GM19239 (cell line): ENCODE data around the gene RHOT2.

ENCODE experiments used
- DNase-seq: peaks from one replicate; pipeline ENCODE4 v3.0.0; 2011; ENCODE audit warnings: low spot score; ENCODE audit not compliant: insufficient read length
- FAIRE-seq: peaks from 2 replicates; lab custom pipeline; 2011; peaks lifted over from hg19 to GRCh38; lab: Jason Lieb, UNC

RHOT2 gene

GRCh38 chr16:666572-666971 lies 1.4 kb upstream of the RHOT2 start:
- no peak for DNase-seq
- no peak for FAIRE-seq

DNA sequence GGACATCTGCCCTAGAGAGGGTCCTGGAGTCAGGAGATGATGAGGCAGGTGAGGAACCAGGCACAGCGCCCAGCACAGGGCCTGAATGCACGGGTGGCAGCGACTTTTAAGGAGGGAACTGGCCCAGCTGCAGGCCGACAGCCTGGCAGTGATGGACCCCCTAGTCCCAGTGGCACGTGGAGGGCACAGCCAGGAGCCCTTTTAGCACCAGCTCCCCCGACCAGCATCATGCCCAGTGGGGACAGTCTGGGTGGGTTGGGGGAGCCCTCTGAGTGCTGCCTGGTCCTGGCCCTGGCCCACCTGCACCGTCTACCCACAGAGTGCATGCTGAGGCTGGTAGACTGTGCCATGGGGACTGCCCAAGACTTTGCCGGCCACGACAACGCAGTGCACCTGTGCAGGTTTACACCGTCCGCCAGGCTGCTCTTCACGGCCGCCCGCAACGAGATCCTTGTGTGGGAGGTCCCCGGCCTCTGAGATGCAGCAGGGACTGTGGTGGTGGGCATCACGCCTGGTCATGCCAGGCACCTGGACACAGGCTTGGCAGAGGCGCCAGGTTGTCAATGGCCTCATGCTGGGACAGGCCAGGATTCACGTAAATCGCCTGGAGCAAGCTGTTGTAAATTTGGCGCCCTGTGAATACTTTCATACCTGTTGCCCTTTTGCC lies 686 bp upstream of the RHOT2 start:
- no peak for DNase-seq
- FAIRE-seq, result no peak

- no peak for FAIRE-seq
- DNase-seq, result no peak
These were observed 713 bp downstream of the RHOT2 start for GRCh38 chr16:668519-669171.

DNA sequence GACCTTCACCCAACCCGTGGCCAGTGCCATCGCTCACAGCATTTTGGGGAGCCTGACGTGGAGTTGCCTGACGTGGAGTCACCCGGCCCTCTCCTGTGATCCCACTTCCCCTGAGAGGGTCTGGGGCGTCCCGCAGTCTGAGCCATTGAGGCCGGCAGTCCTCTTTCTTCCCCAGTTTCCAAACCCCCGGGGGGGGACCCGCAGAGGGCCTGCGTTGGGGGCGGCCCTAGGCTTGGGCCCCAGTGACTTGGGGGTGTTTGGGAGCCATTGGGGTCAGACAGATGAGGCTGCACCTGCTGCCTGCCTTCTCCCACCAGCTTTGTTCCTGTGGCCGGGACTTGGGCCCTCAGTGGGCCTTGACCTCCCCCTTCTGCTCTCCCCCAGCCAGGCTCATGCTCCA lies 1.7 kb downstream of the RHOT2 start:
- DNase-seq (no peak), FAIRE-seq (no peak)

DNA sequence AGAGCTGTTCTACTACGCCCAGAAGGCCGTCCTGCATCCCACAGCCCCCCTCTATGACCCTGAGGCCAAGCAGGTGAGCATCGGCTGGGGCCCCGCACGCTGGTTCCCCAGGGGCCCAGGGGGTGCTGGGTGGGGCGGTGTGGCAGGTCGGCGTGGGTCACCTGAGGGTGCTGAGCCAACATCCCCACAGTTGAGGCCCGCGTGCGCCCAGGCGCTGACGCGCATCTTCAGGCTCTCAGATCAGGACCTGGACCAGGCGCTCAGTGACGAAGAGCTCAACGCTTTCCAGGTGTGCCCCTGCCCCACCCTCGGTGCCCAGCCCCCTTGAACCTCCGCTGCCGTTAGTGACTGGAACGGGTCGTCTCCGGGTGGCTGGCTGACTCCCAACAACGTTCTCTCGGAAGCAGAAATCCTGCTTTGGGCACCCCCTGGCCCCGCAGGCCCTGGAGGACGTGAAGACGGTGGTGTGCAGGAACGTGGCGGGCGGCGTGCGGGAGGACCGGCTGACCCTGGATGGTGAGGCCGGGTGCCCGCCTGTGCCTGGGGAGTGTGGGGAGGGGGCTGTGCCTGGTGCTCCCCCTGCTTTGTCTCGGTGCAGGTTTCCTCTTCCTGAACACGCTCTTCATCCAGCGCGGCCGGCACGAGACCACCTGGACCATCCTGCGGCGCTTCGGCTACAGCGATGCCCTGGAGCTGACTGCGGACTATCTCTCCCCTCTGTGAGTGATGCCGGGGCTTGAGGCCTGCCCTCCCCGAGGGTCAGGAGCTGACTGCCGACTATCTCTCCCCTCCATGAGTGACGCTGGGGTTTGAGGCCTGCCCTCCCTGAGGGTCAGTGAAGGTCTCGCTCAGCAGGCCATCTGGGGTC lies 2.8 kb downstream of the RHOT2 start:
- FAIRE-seq (no peak), DNase-seq (no peak)

DNA sequence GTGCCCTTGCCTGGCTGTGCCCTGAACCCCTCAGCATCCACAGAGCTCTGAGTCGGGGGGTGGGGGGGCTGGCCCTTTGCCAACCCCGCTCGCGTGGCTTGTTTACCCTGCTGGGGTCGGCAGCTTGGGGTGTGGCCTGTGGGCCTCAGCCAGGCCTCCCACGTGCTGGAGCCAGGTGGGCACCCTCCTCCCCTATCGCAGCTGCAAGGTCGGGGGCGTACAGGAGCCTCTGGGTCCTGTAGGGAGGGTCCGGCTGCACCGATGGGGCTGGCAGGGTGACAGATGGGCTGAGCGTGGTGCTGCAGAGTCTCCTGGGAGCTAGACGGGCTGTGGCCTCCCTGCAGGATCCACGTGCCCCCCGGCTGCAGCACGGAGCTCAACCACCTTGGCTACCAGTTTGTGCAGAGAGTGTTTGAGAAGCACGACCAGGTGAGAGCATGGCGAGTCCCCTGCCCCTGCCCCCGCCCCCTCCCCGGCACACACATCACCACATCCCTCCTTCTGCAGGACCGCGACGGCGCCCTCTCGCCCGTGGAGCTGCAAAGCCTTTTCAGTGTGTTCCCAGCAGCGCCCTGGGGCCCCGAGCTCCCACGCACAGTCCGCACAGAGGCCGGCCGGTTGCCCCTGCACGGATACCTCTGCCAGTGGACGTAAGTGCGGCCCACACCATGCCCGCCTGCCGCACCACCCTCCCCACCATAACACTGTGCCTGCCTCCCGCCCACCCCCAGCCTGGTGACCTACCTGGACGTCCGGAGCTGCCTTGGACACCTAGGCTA lies 3.6 kb downstream of the RHOT2 start:
- DNase-seq (no peak), FAIRE-seq (no peak)

DNA sequence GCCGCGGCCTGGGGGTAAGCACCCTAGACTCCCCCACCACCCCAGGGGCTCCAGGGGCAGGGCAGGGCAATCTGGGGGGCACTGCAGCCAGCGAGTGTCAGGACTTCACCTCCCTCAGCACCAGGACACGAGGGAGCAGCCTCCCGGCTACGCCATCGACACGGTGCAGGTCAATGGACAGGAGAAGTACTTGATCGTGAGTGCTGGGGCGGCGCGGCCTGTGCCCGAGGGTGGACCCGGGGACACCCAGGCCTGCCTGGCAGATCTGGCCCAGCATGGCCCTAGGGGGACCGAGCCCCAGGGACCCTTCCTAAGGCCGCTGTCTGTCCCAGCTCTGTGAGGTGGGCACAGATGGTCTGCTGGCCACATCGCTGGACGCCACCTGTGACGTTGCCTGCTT lies 4.4 kb downstream of the RHOT2 start:
- no peak for DNase-seq
- FAIRE-seq, result no peak

DNA sequence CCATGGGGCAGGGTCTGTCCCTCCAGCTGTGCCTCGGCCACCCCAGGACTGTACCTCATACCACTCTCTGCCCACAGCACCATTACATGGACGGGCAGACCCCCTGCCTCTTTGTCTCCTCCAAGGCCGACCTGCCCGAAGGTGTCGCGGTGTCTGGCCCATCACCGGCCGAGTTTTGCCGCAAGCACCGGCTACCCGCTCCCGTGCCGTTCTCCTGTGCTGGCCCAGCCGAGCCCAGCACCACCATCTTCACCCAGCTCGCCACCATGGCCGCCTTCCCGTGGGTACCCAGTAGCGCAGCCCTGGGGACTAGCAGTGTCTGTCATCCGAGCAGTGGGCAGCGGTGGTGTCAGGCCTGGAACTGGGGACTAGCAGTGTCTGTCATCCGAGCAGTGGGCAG lies 4.9 kb downstream of the RHOT2 start:
- no peak for DNase-seq
- no peak for FAIRE-seq

GRCh38 chr16:673399-673991 lies 5.6 kb downstream of the RHOT2 start:
- FAIRE-seq (no peak), DNase-seq (no peak)

DNA sequence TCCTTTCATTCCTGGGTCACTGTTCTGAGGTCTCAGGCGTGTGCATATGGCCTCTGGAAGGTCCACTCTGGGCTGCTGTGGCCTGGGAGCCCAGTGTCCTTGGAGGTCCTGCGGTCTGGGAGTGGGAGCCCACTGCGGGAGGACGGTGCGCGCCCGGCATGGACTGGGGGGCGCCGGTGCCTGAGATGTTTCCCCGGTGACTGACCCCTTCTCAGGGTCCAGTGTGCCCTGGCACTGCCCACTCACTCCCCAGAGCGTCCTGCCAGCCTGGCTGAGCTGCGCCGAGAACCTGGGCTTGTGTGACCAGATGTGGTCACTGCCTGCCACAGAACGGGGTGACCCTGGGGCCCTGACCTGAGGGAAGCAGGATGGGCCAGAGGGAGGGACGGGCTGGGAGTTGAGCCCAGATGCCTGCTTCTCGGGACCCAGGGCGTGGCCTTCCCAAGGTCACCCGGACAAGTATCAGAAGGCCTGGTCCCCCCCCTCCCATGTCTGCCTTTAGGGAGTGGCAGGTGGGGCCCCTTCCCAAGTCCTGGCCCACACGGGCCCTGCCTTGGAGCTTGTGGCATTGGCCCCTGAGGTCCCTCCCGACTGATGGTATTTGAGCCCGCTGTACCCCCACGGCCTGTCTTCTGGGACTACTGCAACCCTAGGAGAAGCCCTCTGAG lies 6.4 kb downstream of the RHOT2 start:
- FAIRE-seq (no peak), DNase-seq (no peak)

GRCh38 chr16:674968-675883 lies 7.3 kb downstream of the RHOT2 start, which contains the start of gene RHBDL1:
Gene RHBDL1, plus strand, starts transcription at chr16:675671. Its CDS starts 120 bp downstream, at chr16:675791.
- DNase-seq, result no peak
- no peak for FAIRE-seq

- DNase-seq, result no peak
- FAIRE-seq, result no peak
These were observed 8.1 kb downstream of the RHOT2 start for GRCh38 chr16:675884-676564.

DNA sequence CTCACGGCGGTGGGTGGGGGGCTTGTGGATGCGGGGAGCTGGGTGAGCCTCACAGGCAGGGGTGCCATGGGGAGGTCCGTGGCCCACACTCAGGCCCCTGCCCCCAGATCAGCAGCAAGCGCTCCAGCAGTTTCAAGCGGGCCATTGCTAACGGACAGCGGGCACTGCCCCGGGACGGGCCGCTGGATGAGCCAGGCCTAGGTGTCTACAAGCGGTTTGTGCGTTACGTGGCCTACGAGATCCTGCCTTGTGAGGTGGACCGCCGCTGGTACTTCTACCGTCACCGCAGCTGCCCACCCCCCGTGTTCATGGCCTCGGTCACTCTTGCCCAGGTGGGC lies 8.6 kb downstream of the RHOT2 start:
- FAIRE-seq (no peak), DNase-seq (no peak)

GRCh38 chr16:676913-677312 lies 9.0 kb downstream of the RHOT2 start:
- no peak for FAIRE-seq

DNA sequence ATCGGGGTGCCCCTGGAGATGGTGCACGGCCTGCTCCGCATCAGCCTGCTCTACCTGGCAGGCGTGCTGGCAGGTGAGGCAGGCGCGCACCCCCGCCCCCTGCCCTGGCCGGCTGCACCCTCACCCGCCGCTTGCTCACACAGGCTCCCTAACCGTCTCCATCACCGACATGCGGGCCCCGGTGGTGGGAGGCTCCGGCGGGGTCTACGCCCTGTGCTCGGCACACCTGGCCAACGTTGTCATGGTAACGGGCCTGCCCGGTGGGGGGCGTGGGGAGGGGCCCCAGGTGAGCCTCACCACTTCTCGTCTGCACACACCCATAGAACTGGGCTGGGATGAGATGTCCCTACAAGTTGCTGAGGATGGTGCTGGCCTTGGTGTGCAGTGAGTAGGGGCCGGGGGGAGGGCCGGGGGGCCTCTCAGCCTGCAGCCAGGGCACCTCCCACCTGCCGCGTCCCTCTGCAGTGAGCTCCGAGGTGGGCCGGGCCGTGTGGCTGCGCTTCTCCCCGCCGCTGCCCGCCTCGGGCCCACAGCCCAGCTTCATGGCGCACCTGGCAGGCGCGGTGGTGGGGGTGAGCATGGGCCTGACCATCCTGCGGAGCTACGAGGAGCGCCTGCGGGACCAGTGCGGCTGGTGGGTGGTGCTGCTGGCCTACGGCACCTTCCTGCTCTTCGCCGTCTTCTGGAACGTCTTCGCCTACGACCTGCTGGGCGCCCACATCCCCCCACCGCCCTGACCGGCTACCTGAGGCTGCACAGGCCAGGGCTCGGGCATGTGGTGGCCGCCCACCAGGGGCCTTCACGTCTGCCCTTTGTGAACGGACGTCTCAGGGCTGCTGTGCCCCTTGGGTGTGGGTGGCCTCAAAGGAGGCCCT lies 9.6 kb downstream of the RHOT2 start:
- DNase-seq (no peak), FAIRE-seq (no peak)

More at GRCh38 chr16:676913-677312, 9.0 kb downstream of the RHOT2 start:
- DNase-seq, result no peak

GRCh38 chr16:678209-678857 lies 10.4 kb downstream of the RHOT2 start:
- DNase-seq, result no peak
- no peak for FAIRE-seq
